ENCODE measurements around the gene RXFP2.

Gene RXFP2

GRCh38 chr13:31719214-31719613, 20.1 kb upstream of the RXFP2 start:
- no peak for TF ChIP-seq CTCF (IDR thresholded peaks at IDR 0.05)
- no peak for DNase-seq
- Histone ChIP-seq H3K9me3 (no peaks in the 10 kb centered on the region), H3K27me3 (peaks cover 0 to 4% of the 10 kb centered on the region in 2 donors), H3K36me3 (no peaks in the 10 kb centered on the region), H3K27ac (no peak overlapping the region), H3K4me1 (no peaks in the 10 kb centered on the region), H3K4me3 (no peak overlapping the region)
- intact Hi-C loops (cut with DNase I; ENCODE audit: low total_unique reads), result loop anchor here (10.0 kb wide), 1 partner anchor 264 kb away; no protein-coding TSS in a partner anchor

GRCh38 chr13:31722673-31723072, 16.7 kb upstream of the RXFP2 start:
- intact Hi-C loops (cut with DNase I; ENCODE audit: low total_unique reads), result no loop called here
- no peak for DNase-seq
- H3K27ac ChIP-seq, result no peak overlapping the region
- H3K9me3 ChIP-seq, result no peaks in the 10 kb centered on the region
- no peak overlapping the region for H3K4me3 ChIP-seq
- H3K36me3 ChIP-seq, result no peaks in the 10 kb centered on the region
- H3K4me1 ChIP-seq, result no peaks in the 10 kb centered on the region
- TF ChIP-seq CTCF (IDR thresholded peaks at IDR 0.05), result no peak
- no peaks in the 10 kb centered on the region for H3K27me3 ChIP-seq

- no peaks in the 10 kb centered on the region for H3K27me3 ChIP-seq
- intact Hi-C loops (cut with DNase I; ENCODE audit: low total_unique reads), result no loop called here
- no peaks in the 10 kb centered on the region for H3K36me3 ChIP-seq
- H3K4me1 ChIP-seq, result no peaks in the 10 kb centered on the region
- H3K9me3 ChIP-seq, result no peaks in the 10 kb centered on the region
- DNase-seq, result no peak
- TF ChIP-seq CTCF (IDR thresholded peaks at IDR 0.05), result no peak
- H3K27ac ChIP-seq, result no peak overlapping the region
- H3K4me3 ChIP-seq, result no peak overlapping the region
These were observed 13.5 kb upstream of the RXFP2 start for GRCh38 chr13:31725841-31726240.

DNA sequence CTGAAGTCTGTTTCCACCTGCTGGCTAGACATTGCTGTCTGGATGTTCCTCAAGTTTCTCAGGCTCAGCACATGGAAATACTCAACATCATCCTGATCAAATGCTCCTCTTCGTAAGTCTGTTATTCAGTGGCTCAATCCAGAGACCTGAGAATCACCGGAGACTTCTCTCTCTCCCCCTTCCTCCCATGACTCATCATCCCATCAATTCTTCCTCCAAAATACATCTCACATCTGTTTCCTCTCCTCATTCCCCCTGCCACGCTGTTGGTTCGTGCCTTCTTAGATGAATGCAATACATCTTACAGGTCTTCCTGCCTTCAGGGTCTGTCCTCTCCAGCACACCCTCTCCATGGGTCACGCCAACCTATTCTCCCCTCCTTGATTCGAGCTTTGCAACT, 7.4 kb upstream of the RXFP2 start:
- Histone ChIP-seq H3K9me3 (no peaks in the 10 kb centered on the region), H3K27ac (no peak overlapping the region), H3K4me1 (peaks cover 0 to 11% (median 0%) of the 10 kb centered on the region in 4 donors), H3K27me3 (no peaks in the 10 kb centered on the region), H3K36me3 (no peaks in the 10 kb centered on the region), H3K4me3 (no peak overlapping the region)
- intact Hi-C loops (cut with DNase I; ENCODE audit: low total_unique reads), result loop anchor here (1.0 to 10.0 kb wide), 2 partner anchors 48 to 207 kb away; no protein-coding TSS in a partner anchor
- TF ChIP-seq CTCF (IDR thresholded peaks at IDR 0.05), result no peak
- no peak for DNase-seq

GRCh38 chr13:31733066-31733465, 6.3 kb upstream of the RXFP2 start:
- no peak overlapping the region for H3K27ac ChIP-seq
- DNase-seq, result no peak
- no peaks in the 10 kb centered on the region for H3K36me3 ChIP-seq
- no peaks in the 10 kb centered on the region for H3K27me3 ChIP-seq
- H3K4me1 ChIP-seq, result peaks cover 0 to 11% (median 0%) of the 10 kb centered on the region in 4 donors
- TF ChIP-seq CTCF (IDR thresholded peaks at IDR 0.05), result no peak
- H3K4me3 ChIP-seq, result no peak overlapping the region
- no peaks in the 10 kb centered on the region for H3K9me3 ChIP-seq
- intact Hi-C loops (cut with DNase I; ENCODE audit: low total_unique reads), result loop anchor here (10.0 kb wide), 1 partner anchor 208 kb away; no protein-coding TSS in a partner anchor

GRCh38 chr13:31733647-31734046, 5.7 kb upstream of the RXFP2 start:
- peaks cover 0 to 11% (median 0%) of the 10 kb centered on the region in 4 donors for H3K4me1 ChIP-seq
- H3K27ac ChIP-seq, result no peak overlapping the region
- H3K36me3 ChIP-seq, result no peaks in the 10 kb centered on the region
- H3K9me3 ChIP-seq, result no peaks in the 10 kb centered on the region
- H3K4me3 ChIP-seq, result no peak overlapping the region
- no peak for DNase-seq
- H3K27me3 ChIP-seq, result no peaks in the 10 kb centered on the region
- intact Hi-C loops (cut with DNase I; ENCODE audit: low total_unique reads), result loop anchor here (10.0 kb wide), 1 partner anchor 209 kb away; no protein-coding TSS in a partner anchor
- no peak for TF ChIP-seq CTCF (IDR thresholded peaks at IDR 0.05)

Data from tibial artery (tissue), 4 donors.